ENCODE measurements around the gene JOSD2.
A peak's percentile ranks its signal among the peaks of the same experiment; 100 is the strongest.
"Not testable (repeated sequence)": the region's sequence is repeated elsewhere in the genome, so short reads cannot be mapped to it uniquely, and the experiment has no call there.

JOSD2 gene

GRCh38 chr19:50475101-50475568 is 35.9 kb downstream of the JOSD2 start:
- no peak for DNase-seq

- DNase-seq: not testable (repeated sequence)
Observed at GRCh38 chr19:50473336-50473735, 37.7 kb downstream of the JOSD2 start.

GRCh38 chr19:50468818-50469217 is 42.2 kb downstream of the JOSD2 start:
- DNase-seq: no peak

- DNase-seq: no peak
Observed at GRCh38 chr19:50467566-50467965, 43.4 kb downstream of the JOSD2 start.

GRCh38 chr19:50466706-50467039 is 44.3 kb downstream of the JOSD2 start:
- DNase-seq: no peak

GRCh38 chr19:50465986-50466705 is 44.8 kb downstream of the JOSD2 start:
- DNase-seq: no peak

- DNase-seq: no peak
Observed at GRCh38 chr19:50465000-50465399, 46.0 kb downstream of the JOSD2 start.

- DNase-seq: no peak
Observed at GRCh38 chr19:50464348-50464747, 46.6 kb downstream of the JOSD2 start.

- DNase-seq: no peak
Observed at GRCh38 chr19:50462970-50463369, 48.0 kb downstream of the JOSD2 start.

GRCh38 chr19:50461066-50461875 is 49.7 kb downstream of the JOSD2 start:
- DNase-seq: peak; percentile 27

GRCh38 chr19:50460161-50460765 is 50.7 kb downstream of the JOSD2 start:
- DNase-seq: no peak

- DNase-seq: no peak
Observed at GRCh38 chr19:50459638-50460037, 51.4 kb downstream of the JOSD2 start.

- no peak for DNase-seq
Observed at GRCh38 chr19:50459067-50459456, 51.9 kb downstream of the JOSD2 start.

- DNase-seq: no peak
Observed at GRCh38 chr19:50458396-50459066, 52.5 kb downstream of the JOSD2 start.

- no peak for DNase-seq
Observed at GRCh38 chr19:50457300-50457699, 53.7 kb downstream of the JOSD2 start.
